GM18861 (cell line): Measurements from ENCODE around the gene RAPGEF2.
"Not testable (repeated sequence)": the region's sequence is repeated elsewhere in the genome, so short reads cannot be mapped to it uniquely, and the experiment has no call there.

Source experiments
- ATAC-seq: cut with Tn5 transposase; IDR thresholded peaks from one replicate; pipeline ENCODE4 v1.9.1; 2021; ENCODE audit not compliant: unreplicated experiment

Gene RAPGEF2

DNA sequence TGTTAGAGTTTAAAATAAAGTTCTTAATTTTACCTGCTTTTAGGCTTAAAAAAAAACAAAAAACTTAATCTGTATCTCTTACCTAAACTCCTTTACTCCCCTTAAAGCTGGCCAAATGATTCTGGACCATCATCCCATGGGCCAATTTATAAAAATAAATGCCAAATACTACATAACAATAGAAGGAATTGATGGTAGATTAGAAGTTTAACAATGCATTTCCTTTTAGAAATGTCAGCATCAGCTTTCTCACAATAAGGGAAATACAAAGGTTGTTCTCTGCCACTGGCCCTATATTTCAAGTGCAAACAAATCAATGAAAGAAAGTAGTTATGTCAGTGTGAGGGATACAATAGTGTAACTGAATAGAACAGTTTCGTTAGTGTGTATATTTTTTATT is 5.7 kb upstream of the RAPGEF2 start:
- ATAC-seq = no peak

GRCh38 chr4:159097785-159098184 is 5.1 kb upstream of the RAPGEF2 start:
- ATAC-seq = no peak

DNA sequence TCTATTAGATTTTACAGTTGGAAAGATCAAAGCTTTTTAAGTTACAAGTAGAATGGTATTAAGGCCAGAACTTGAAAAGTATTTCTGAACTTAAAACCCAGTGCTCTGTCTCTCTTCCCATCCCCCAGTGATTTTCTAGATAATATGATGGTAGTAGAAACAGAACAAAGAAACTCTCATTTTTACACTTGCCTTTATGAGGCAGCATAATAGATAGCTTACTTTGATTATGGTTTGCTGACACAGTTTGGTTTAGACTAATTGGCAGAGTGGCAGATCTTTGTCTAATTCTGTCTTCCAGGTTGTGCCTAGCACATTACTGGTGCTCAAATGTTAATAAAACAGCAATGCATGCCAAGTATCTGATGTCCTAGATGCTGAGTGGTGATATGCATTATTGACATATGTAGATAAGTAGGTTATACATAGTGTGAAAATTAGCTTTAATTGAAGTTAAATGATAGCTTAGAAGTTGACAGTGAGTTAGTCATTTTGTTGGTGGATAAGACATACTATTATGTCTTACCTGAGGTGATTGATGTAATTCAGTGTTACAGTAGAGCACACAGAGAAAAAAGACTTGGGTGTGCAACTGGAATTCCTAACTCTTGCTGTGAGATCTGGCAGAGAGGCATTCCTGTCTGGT is 4.3 kb upstream of the RAPGEF2 start:
- no peak for ATAC-seq

GRCh38 chr4:159101988-159102621 is 774 bp upstream of the RAPGEF2 start:
- no peak for ATAC-seq

DNA sequence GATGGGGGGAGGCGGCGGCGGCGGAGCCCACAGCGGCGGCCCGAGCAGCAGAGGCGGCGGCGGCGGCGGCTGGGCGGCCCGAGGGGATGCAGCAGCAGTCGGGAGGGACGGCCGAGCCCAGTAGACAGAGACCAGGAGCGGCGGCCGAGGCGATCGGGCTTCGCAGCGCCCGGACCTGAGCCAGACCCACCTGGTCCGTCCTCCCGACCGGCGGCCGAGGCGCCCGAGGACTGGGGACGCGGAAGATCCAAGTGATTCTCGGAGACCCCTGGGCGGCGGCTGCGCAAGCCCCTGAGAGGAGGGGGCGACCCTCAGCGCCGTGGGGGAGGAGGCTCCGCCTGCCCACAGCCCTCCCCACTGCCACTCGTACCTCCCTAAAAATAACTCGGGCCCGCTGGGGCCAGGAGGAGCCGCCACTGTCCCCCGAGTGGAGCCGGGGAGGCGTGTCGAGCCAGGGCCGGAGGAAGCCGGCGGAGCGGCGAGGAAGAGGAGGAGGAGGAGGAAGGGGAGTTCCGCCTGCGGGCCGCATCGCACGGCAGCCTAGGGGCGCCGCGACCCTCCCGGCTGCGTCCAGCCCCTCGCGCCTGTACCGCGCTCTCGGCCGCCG is 608 bp downstream of the RAPGEF2 start:
- peak; percentile 14 for ATAC-seq

GRCh38 chr4:159104694-159105414 is 2.0 kb downstream of the RAPGEF2 start:
- no peak for ATAC-seq

GRCh38 chr4:159105761-159106243 is 2.9 kb downstream of the RAPGEF2 start:
- no peak for ATAC-seq

DNA sequence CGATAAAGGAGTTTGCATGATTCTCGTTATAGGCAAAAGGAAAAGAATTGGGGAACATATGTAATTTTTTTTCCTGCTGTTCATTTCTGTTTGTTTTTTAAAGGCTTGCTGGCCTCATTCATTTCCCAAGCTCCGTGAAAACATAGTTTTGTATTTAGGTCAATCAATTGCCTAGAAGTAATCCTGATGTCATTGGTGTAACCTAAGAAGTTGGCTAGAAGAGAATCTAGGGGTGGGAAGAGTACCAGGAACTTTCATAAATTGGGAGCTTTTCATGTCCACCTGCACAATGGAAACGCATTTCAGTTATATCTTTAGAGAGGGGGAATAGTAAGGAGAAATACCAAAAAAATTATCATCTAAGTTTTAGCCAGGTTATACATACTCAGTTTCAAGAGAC is 3.8 kb downstream of the RAPGEF2 start:
- ATAC-seq = no peak

DNA sequence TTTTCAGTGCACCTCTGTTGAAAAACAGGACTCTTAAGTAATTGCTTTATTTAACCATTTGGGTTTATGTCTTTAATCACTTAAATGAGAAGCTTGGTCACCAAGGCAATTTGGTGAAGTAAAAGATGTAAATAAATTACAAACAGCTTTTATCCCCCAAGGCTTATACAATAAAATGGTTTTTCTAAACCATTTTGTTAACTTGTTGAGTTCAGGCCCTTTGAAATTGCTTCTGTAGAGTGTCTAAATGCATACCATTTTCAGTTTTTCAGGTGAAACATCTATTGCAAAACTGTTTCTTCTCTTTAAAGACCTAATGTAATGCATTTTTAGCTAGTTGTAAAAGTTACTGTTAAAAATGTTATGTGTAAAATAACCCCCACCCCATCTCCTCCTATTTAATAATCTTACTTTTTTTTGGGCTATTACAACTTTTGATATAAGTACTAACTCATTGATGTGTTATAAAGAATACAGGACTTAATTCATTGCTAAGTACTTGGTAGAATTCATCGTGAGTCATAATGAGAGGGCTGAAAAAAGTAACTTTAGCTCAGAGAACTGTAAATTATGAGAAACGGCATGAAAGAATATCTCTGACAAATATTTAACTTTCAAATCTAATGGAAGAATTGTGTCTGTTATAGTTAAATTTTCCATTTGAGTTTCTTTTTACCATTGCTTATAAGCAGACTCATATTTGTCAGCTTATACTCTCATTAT is 4.5 kb downstream of the RAPGEF2 start:
- no peak for ATAC-seq

- no peak for ATAC-seq
Observed at GRCh38 chr4:159108124-159108523, 5.2 kb downstream of the RAPGEF2 start.

DNA sequence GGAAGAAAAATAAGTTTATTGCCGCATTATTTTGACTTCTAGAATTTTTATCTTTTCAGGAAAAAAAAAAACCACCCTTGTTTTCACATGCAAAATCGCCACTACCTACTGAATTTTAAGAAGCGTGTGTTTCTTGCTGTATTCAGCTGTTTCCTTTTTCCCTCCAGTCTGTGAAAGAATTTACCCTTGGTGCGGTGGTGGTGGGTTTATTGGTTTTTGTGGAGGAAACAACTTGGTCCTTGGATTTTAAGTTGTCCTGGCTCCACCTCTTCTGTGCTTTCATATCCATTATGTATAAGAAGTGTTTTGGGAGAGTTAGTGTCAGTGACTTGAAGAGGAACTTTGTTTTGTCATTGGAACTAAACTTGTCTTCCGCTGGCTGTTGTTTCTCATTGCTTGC is 8.1 kb downstream of the RAPGEF2 start:
- ATAC-seq = no peak

GRCh38 chr4:159111416-159111815 is 8.5 kb downstream of the RAPGEF2 start:
- ATAC-seq = no peak

GRCh38 chr4:159113366-159113765 is 10.5 kb downstream of the RAPGEF2 start:
- not testable (repeated sequence) for ATAC-seq

- ATAC-seq = not testable (repeated sequence)
Observed at GRCh38 chr4:159116098-159116497, 13.2 kb downstream of the RAPGEF2 start.

- not testable (repeated sequence) for ATAC-seq
Observed at GRCh38 chr4:159116693-159117092, 13.8 kb downstream of the RAPGEF2 start.

GRCh38 chr4:159117564-159117963 is 14.7 kb downstream of the RAPGEF2 start:
- no peak for ATAC-seq

DNA sequence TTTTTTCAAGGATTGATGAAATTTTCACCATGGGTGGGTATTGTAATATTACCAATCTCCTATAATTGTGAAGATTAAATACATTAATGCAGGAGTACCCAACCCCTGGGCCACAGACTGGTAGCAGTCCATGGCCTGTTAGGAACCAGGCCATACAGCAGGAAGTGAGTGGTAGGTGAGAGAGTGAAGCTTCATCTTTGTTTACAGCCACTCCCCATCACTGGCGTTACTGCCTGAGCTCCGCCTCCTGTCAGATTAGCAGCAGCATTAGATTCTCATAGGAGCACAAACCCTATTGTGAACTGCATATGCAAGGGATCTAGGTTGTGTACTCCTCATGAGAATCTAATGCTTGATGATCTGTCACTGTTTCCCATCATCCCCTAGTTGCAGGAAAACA is 15.1 kb downstream of the RAPGEF2 start:
- ATAC-seq = peak; percentile 55

DNA sequence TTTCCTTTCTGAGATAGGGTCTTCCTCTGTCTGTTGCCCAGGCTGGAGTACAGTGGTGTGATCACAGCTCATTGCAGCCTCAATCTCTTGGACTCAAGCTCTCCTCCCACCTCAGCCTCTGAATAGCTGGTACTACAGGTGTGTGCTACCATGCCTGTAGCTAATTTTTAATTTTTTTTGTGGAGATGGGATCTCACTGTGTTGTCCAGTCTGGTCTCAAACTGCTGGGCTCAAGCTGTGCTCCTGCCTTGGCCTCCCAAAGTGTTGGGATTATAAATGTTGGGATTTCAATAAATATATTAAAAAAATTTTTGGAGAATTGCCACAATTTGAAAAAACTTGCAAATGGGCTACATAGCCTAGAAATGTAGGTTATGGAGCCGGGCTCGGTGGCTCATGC is 18.5 kb downstream of the RAPGEF2 start:
- ATAC-seq = no peak

- ATAC-seq = no peak
Observed at GRCh38 chr4:159126716-159127115, 23.8 kb downstream of the RAPGEF2 start.

- no peak for ATAC-seq
Observed at GRCh38 chr4:159127745-159128518, 25.1 kb downstream of the RAPGEF2 start.
